Measurements from ENCODE around the gene FUCA1. TPM values are rescaled to one million over a fixed set of nuclear protein-coding genes. Genes with fewer than 3 reads are reported as not detected.

Gene FUCA1
- total RNA-seq, 1 experiment from 2014 or later: 20.7 TPM

DNA sequence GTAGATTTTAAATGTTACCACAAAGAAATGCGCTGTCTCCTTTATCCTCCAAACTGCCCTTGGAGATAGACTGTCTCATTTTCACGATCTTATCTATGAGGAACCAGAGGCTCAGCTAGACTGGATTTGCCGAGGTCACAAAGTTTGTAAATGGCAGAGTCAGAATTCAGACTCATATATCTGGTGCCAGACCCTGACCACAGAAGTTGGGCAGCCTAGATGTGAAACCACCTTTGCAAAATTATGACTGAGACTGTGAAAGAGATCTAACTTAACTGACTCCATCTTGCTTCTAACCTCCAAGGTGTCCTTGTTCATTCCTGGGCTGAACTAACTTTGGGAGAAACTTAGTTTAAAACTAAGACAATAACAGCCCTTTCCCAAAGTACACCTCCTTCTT lies 31.0 kb upstream of the FUCA1 start:
- H3K4me2 ChIP-seq (ENCODE audit: low read length): no peak overlapping the region
- ATAC-seq (no peak), DNase-seq (ENCODE audit: low read depth, low spot score) (no peak)
- intact Hi-C loops (cut with micrococcal nuclease): no loop called here
- H3K27ac ChIP-seq (ENCODE audit: low read depth, low read length): no peak overlapping the region
- no peaks in the 10 kb centered on the region for H3K9me3 ChIP-seq (ENCODE audit: control insufficient read depth in 1 of 2, insufficient read depth in 1 of 2, low read depth in 1 of 2, low read length in 2 of 2)
- TF ChIP-seq SRF (IDR thresholded peaks at IDR 0.05; ENCODE audit: low read depth) (no peak), CEBPB (IDR thresholded peaks at IDR 0.05; ENCODE audit: low read depth) (no peak), ZNF274 (IDR thresholded peaks at IDR 0.05; ENCODE audit: low read depth, low read length) (no peak), REST (IDR thresholded peaks at IDR 0.05; ENCODE audit: low read depth) (no peak), CTCF (IDR thresholded peaks at IDR 0.05 in 2 of 3, conservative IDR thresholded peaks at IDR 0.05 in 1 of 3; ENCODE audit: borderline replicate concordance in 1 of 3, insufficient read depth in 1 of 3, low read depth in 2 of 3, low read length in 2 of 3) (no peak), FOSL1 (IDR thresholded peaks at IDR 0.05; ENCODE audit: low read depth) (no peak), JUND (IDR thresholded peaks at IDR 0.05) (no peak), EZH2 (IDR thresholded peaks at IDR 0.05) (no peak), POLR2A (IDR thresholded peaks at IDR 0.05; ENCODE audit: borderline replicate concordance, extremely low read depth, insufficient read depth, insufficient read length) (no peak)
- H3K27me3 ChIP-seq (ENCODE audit: insufficient read depth, low read length): no peaks in the 10 kb centered on the region
- H2AFZ ChIP-seq (ENCODE audit: low read depth, low read length, poor library complexity, severe bottlenecking): no peak overlapping the region
- no peak overlapping the region for H3K9ac ChIP-seq (ENCODE audit: low read length)
- no TSS peak for BruUV-seq (replicated peaks)
- H4K20me1 ChIP-seq (ENCODE audit: insufficient read depth): no peaks in the 10 kb centered on the region
- H3K9me2 ChIP-seq (ENCODE audit: insufficient read depth): no peaks in the 10 kb centered on the region
- ChIA-PET POLR2A (no interaction called here), RAD21 (ENCODE audit: low non-redundant PET in 1 of 2, low total read pairs in 2 of 2, uncharacterized antibody in 2 of 2, unreplicated experiment in 2 of 2) (no interaction called here), CTCF (no interaction called here)
- H3K4me3 ChIP-seq (replicated peaks in 1 of 2; ENCODE audit: low read depth in 1 of 2, low read length in 2 of 2): no peak overlapping the region
- no peaks in the 10 kb centered on the region for H3K36me3 ChIP-seq (ENCODE audit: control insufficient read depth in 1 of 2, insufficient read depth in 2 of 2, low read length in 2 of 2)
- H3K79me2 ChIP-seq (ENCODE audit: insufficient read depth, low read length): no peaks in the 10 kb centered on the region
- H3K4me1 ChIP-seq (ENCODE audit: control insufficient read depth in 1 of 2, insufficient read depth in 2 of 2, low read length in 2 of 2): no peaks in the 10 kb centered on the region; a peak in 1 of 4 replicates

Data from HCT116 (cell line).